HEK293 (cell line): ENCODE measurements around the gene CDK2.

Source experiments
- CTCF ChIA-PET: fragments of 350-600 bp; formaldehyde crosslinking; extraction: SDS; loops from one replicate; lab custom pipeline; 2021; ENCODE audit warnings: antibody characterized with exemption; lab: Yijun Ruan, JAX
- POLR2A ChIA-PET: fragments of 300-600 bp; formaldehyde crosslinking; extraction: SDS; loops from one replicate; lab custom pipeline; 2020; ENCODE audit warnings: antibody characterized with exemption, inconsistent platforms; lab: Yijun Ruan, JAX
- H3K27ac ChIP-seq: fragments of 200-500 bp; sonication (Bioruptor generic); 2 replicates; pipeline ENCODE4 v1.5.1; 2014; ENCODE audit warnings: low read depth, low read length, control low read depth, inconsistent platforms; ENCODE audit errors: extremely low read depth
- H3K36me3 ChIP-seq, 2 experiments: fragments of 200-500 bp in 1 of 2; sonication (Bioruptor generic) in 1 of 2; 1 replicate in 1 of 2; 2 replicates in 1 of 2; pipeline ENCODE4 v1.5.1; 2014 to 2017; ENCODE audit warnings: inconsistent platforms in 2 of 2, low read length in 2 of 2; ENCODE audit not compliant: control insufficient read depth in 2 of 2, insufficient read depth in 1 of 2
- H3K4me1 ChIP-seq: fragments of 200-500 bp; sonication (Bioruptor generic); 2 replicates; pipeline ENCODE4 v1.5.1; 2014; ENCODE audit warnings: mild to moderate bottlenecking, low read length, inconsistent platforms; ENCODE audit not compliant: control insufficient read depth, insufficient read depth
- H3K4me3 ChIP-seq: 2 replicates; pipeline ENCODE4 v1.5.1; 2011; ENCODE audit warnings: low read depth, mild to moderate bottlenecking, control low read depth, low read length, moderate library complexity
- H3K9me3 ChIP-seq: fragments of 200-500 bp; sonication (Bioruptor generic); 2 replicates; pipeline ENCODE4 v1.5.1; 2014; ENCODE audit warnings: low read depth, low read length, inconsistent platforms; ENCODE audit not compliant: control insufficient read depth, insufficient read depth
- GLI2 ChIP-seq: fragments of 450-650 bp; formaldehyde crosslinking; IDR thresholded peaks from 2 replicates; pipeline ENCODE4; 2017; ENCODE audit warnings: missing biosample characterization, missing genetic modification characterization, low read depth, borderline replicate concordance
- HOXD13 ChIP-seq: sonication (generic); formaldehyde crosslinking; IDR thresholded peaks from 2 replicates; pipeline ENCODE4 v1.8.0; 2022; ENCODE audit warnings: missing genetic modification reagents, borderline replicate concordance
- KLF9 ChIP-seq: fragments of 450-650 bp; formaldehyde crosslinking; IDR thresholded peaks from 2 replicates; pipeline ENCODE4 v1.5.1; 2016; ENCODE audit warnings: missing biosample characterization, missing genetic modification characterization, low read depth
- OVOL3 ChIP-seq: fragments of 450-650 bp; formaldehyde crosslinking; IDR thresholded peaks from 2 replicates; pipeline ENCODE4 v1.5.1; 2016; ENCODE audit warnings: missing biosample characterization, missing genetic modification characterization
- PATZ1 ChIP-seq: fragments of 450-650 bp; formaldehyde crosslinking; IDR thresholded peaks from 2 replicates; pipeline ENCODE4 v1.5.1; 2016; ENCODE audit warnings: missing biosample characterization, missing genetic modification characterization
- PRDM10 ChIP-seq: fragments of 450-650 bp; formaldehyde crosslinking; IDR thresholded peaks from 2 replicates; pipeline ENCODE4 v1.5.1; 2016; ENCODE audit warnings: missing biosample characterization, missing genetic modification characterization
- SP3 ChIP-seq: fragments of 450-650 bp; formaldehyde crosslinking; IDR thresholded peaks from 2 replicates; pipeline ENCODE4 v1.5.1; 2016; ENCODE audit warnings: missing biosample characterization, missing genetic modification characterization
- TRIM28 ChIP-seq: IDR thresholded peaks from 2 replicates; pipeline ENCODE4 v1.6.1; 2011; ENCODE audit warnings: low read length, control low read depth, borderline replicate concordance
- WT1 ChIP-seq: fragments of 450-650 bp; formaldehyde crosslinking; IDR thresholded peaks from 2 replicates; pipeline ENCODE4 v1.5.1; 2016; ENCODE audit warnings: missing biosample characterization, missing genetic modification characterization
- ZNF169 ChIP-seq: fragments of 450-650 bp; formaldehyde crosslinking; IDR thresholded peaks from 2 replicates; pipeline ENCODE4 v1.5.1; 2016; ENCODE audit warnings: missing biosample characterization, missing genetic modification characterization
- ZNF174 ChIP-seq: fragments of 450-650 bp; formaldehyde crosslinking; IDR thresholded peaks from 2 replicates; pipeline ENCODE4 v1.5.0; 2017; ENCODE audit warnings: missing biosample characterization, mild to moderate bottlenecking, missing genetic modification characterization
- ZNF341 ChIP-seq: fragments of 450-650 bp; formaldehyde crosslinking; IDR thresholded peaks from 2 replicates; pipeline ENCODE4; 2016; ENCODE audit warnings: low read depth, missing biosample characterization, missing genetic modification characterization
- ZNF580 ChIP-seq: fragments of 450-650 bp; formaldehyde crosslinking; IDR thresholded peaks from 2 replicates; pipeline ENCODE4 v1.5.1; 2016; ENCODE audit warnings: missing biosample characterization, missing genetic modification characterization
- ZNF600 ChIP-seq: fragments of 450-650 bp; formaldehyde crosslinking; IDR thresholded peaks from 2 replicates; pipeline ENCODE4 v1.5.1; 2016; ENCODE audit warnings: missing biosample characterization, missing genetic modification characterization
- ZNF660 ChIP-seq: fragments of 450-650 bp; IDR thresholded peaks from 2 replicates; pipeline ENCODE4 v1.5.1; 2018; ENCODE audit warnings: missing biosample characterization, mild to moderate bottlenecking, missing genetic modification characterization
- ZNF701 ChIP-seq: fragments of 450-650 bp; formaldehyde crosslinking; IDR thresholded peaks from 2 replicates; pipeline ENCODE4 v1.5.1; 2016; ENCODE audit warnings: missing biosample characterization, missing genetic modification characterization
- ZNF76 ChIP-seq: fragments of 450-650 bp; formaldehyde crosslinking; IDR thresholded peaks from 2 replicates; pipeline ENCODE4; 2016; ENCODE audit warnings: low read depth, missing biosample characterization, missing genetic modification characterization, borderline replicate concordance
- ZNF843 ChIP-seq: fragments of 450-650 bp; formaldehyde crosslinking; IDR thresholded peaks from 2 replicates; pipeline ENCODE4 v1.5.1; 2016; ENCODE audit warnings: missing biosample characterization, missing genetic modification characterization
- ZSCAN16 ChIP-seq: fragments of 450-650 bp; formaldehyde crosslinking; IDR thresholded peaks from 2 replicates; pipeline ENCODE4 v1.5.1; 2016; ENCODE audit warnings: missing biosample characterization, missing genetic modification characterization
- TF ChIP-seq, protein P1 (sequence below): fragments of 450-650 bp; formaldehyde crosslinking; IDR thresholded peaks from 2 replicates; pipeline ENCODE4 v1.5.1; 2017; ENCODE audit warnings: missing biosample characterization, missing genetic modification characterization
- TF ChIP-seq, protein P2 (sequence below): fragments of 450-650 bp; formaldehyde crosslinking; IDR thresholded peaks from 2 replicates; pipeline ENCODE4 v1.5.1; 2016; ENCODE audit warnings: missing biosample characterization, missing genetic modification characterization
- TF ChIP-seq, protein P3 (sequence below): fragments of 450-650 bp; formaldehyde crosslinking; optimal IDR thresholded peaks from 2 replicates; pipeline ENCODE3; 2016; ENCODE audit warnings: missing biosample characterization, mild to moderate bottlenecking, missing genetic modification characterization
- TF ChIP-seq, protein P4 (sequence below): fragments of 450-650 bp; formaldehyde crosslinking; IDR thresholded peaks from 2 replicates; pipeline ENCODE4 v1.5.1; 2016; ENCODE audit warnings: missing biosample characterization, missing genetic modification characterization, borderline replicate concordance

Gene CDK2

DNA sequence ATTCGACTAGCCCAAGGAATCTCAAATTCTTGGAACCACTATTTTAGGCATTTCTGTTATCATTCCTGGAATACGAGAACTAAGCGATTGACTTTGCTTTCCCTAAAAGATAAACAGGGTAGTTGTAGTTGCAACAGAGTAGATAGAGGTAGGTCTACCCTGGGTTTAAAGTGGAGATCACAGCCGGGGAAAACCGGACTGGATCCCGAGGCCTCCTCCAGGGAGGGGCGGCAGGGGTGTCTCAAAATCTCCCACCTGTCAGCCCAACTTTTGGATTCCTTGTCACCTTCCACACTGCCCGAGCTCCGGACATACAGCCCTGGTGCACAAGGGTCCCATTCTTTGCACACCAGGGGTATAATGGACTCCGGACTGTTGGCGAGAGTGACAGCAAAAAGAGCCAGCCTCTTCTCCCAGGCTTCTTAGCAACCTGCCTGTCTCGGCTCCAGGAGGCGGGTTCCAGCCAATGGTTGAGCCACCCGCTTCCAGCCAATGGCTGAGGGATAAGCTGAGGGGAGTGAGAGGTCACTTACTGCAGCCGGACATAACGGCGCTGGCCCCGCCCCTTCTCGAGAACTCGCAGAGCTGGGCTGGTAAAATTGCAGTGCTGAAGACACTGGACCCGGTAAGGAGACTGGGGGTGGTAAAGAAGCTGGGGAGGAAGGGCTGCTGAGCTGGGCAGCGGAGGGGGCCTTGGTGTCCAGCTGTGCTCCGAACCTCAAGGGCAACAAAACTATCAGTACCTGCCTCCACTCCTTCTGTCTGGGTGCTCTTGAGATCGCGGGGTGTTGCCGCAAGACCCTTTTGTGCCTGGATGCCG, 30.3 kb downstream of the CDK2 start, which contains the start of gene SUOX:
Gene SUOX, plus strand, starts transcription at position 562 of the 820 bp plus-strand sequence. CDS start 4,946 bp downstream, outside the sequence.
- CTCF ChIA-PET = interaction anchor here (0.6 to 4.8 kb wide), 31 partner anchors 9 to 281 kb away, joined by 3 to 46 read pairs (median 6); partner anchors contain the start of genes BLOC1S1, PA2G4, RAB5B and SMARCC2
- Histone ChIP-seq H3K4me3 (peak within 1 kb of the TSS; percentile 65), H3K27ac (peak within 1 kb of the TSS; percentile 38; the same call in 1 of the 2 replicates), H3K36me3 (peaks cover 18 to 37% of the 10 kb centered on the region in 2 experiments), H3K4me1 (no peaks in the 10 kb centered on the region; the same call in 1 of the 2 replicates), H3K9me3 (no peaks in the 10 kb centered on the region)
- POLR2A ChIA-PET = interaction anchor here (0.5 to 3.3 kb wide), 22 partner anchors 10 to 319 kb away, joined by 3 to 48 read pairs (median 4); partner anchors contain the start of genes CNPY2, PA2G4, RAB5B and RNF41
- TF ChIP-seq ZNF76 (0 out of 2 replicates have a peak, but pooled peaks have one; percentile 8), KLF9 (peak; percentile 69; the same call in 1 of the 2 replicates), ZNF843 (tag by site-specific recombination) (no peak), PATZ1 (tag by site-specific recombination) (peak; percentile 53; the same call in 1 of the 2 replicates), ZNF169 (tag by site-specific recombination) (no peak), ZSCAN16 (tag by site-specific recombination) (no peak), ZNF580 (tag by site-specific recombination) (0 out of 2 replicates have a peak, but pooled peaks have one; percentile 7), OVOL3 (tag by site-specific recombination) (peak; percentile 97), ZNF341 (tag by site-specific recombination) (peak; percentile 45), SP3 (tag by site-specific recombination) (peak; percentile 46), TRIM28 (peak; percentile 35; the same call in 1 of the 2 replicates), HOXD13 (CRISPR knock-in tag) (no peak), PRDM10 (tag by site-specific recombination) (0 out of 2 replicates have a peak, but pooled peaks have one; percentile 9), ZNF600 (tag by site-specific recombination) (peak; percentile 66; the same call in 1 of the 2 replicates), WT1 (no peak), GLI2 (tag by site-specific recombination) (no peak), ZNF660 (tag by site-specific recombination) (peak; percentile 18; the same call in 1 of the 2 replicates), ZNF701 (tag by site-specific recombination) (no peak), ZNF174 (tag by site-specific recombination) (no peak)
- TF ChIP-seq, protein P1, sequence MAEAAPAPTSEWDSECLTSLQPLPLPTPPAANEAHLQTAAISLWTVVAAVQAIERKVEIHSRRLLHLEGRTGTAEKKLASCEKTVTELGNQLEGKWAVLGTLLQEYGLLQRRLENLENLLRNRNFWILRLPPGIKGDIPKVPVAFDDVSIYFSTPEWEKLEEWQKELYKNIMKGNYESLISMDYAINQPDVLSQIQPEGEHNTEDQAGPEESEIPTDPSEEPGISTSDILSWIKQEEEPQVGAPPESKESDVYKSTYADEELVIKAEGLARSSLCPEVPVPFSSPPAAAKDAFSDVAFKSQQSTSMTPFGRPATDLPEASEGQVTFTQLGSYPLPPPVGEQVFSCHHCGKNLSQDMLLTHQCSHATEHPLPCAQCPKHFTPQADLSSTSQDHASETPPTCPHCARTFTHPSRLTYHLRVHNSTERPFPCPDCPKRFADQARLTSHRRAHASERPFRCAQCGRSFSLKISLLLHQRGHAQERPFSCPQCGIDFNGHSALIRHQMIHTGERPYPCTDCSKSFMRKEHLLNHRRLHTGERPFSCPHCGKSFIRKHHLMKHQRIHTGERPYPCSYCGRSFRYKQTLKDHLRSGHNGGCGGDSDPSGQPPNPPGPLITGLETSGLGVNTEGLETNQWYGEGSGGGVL (tag by site-specific recombination) = 0 out of 2 replicates have a peak, but pooled peaks have one; percentile 12
- TF ChIP-seq, protein P2, sequence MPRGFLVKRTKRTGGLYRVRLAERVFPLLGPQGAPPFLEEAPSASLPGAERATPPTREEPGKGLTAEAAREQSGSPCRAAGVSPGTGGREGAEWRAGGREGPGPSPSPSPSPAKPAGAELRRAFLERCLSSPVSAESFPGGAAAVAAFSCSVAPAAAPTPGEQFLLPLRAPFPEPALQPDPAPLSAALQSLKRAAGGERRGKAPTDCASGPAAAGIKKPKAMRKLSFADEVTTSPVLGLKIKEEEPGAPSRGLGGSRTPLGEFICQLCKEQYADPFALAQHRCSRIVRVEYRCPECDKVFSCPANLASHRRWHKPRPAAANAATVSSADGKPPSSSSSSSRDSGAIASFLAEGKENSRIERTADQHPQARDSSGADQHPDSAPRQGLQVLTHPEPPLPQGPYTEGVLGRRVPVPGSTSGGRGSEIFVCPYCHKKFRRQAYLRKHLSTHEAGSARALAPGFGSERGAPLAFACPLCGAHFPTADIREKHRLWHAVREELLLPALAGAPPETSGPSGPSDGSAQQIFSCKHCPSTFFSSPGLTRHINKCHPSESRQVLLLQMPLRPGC = peak; percentile 47; the same call in 1 of the 2 replicates
- TF ChIP-seq, protein P3, sequence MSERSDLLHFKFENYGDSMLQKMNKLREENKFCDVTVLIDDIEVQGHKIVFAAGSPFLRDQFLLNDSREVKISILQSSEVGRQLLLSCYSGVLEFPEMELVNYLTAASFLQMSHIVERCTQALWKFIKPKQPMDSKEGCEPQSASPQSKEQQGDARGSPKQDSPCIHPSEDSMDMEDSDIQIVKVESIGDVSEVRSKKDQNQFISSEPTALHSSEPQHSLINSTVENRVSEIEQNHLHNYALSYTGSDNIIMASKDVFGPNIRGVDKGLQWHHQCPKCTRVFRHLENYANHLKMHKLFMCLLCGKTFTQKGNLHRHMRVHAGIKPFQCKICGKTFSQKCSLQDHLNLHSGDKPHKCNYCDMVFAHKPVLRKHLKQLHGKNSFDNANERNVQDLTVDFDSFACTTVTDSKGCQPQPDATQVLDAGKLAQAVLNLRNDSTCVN (tag by site-specific recombination) = peak; percentile 25
- TF ChIP-seq, protein P4, sequence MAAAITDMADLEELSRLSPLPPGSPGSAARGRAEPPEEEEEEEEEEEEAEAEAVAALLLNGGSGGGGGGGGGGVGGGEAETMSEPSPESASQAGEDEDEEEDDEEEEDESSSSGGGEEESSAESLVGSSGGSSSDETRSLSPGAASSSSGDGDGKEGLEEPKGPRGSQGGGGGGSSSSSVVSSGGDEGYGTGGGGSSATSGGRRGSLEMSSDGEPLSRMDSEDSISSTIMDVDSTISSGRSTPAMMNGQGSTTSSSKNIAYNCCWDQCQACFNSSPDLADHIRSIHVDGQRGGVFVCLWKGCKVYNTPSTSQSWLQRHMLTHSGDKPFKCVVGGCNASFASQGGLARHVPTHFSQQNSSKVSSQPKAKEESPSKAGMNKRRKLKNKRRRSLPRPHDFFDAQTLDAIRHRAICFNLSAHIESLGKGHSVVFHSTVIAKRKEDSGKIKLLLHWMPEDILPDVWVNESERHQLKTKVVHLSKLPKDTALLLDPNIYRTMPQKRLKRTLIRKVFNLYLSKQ = no peak
